HG02981 (cell line): ENCODE measurements around the gene ARHGAP22.

Source experiments
- ATAC-seq: cut with Tn5 transposase; IDR thresholded peaks from one replicate; pipeline ENCODE4 v1.9.1; 2021; ENCODE audit warnings: mild to moderate bottlenecking, moderate library complexity; ENCODE audit not compliant: unreplicated experiment

ARHGAP22 gene

GRCh38 chr10:48455392-48456151 is 149.3 kb downstream of the ARHGAP22 start:
- no peak for ATAC-seq

DNA sequence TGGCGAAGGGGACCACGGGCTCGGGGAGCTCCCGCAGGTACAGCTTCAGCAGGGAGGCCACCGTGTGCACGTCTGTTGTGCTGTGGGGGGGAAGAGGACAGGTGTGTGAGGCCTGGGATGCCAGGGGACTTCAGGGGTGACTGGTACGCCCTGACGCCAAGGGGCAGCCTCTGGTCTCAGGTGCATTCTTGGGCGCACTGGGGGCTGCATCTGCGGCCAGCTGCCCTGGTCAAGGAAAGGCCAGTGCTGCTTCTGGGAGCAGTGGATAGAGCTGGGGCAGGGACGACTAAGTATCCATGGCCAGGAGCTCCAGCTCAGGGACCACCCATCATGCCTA is 149.8 kb downstream of the ARHGAP22 start:
- no peak for ATAC-seq

DNA sequence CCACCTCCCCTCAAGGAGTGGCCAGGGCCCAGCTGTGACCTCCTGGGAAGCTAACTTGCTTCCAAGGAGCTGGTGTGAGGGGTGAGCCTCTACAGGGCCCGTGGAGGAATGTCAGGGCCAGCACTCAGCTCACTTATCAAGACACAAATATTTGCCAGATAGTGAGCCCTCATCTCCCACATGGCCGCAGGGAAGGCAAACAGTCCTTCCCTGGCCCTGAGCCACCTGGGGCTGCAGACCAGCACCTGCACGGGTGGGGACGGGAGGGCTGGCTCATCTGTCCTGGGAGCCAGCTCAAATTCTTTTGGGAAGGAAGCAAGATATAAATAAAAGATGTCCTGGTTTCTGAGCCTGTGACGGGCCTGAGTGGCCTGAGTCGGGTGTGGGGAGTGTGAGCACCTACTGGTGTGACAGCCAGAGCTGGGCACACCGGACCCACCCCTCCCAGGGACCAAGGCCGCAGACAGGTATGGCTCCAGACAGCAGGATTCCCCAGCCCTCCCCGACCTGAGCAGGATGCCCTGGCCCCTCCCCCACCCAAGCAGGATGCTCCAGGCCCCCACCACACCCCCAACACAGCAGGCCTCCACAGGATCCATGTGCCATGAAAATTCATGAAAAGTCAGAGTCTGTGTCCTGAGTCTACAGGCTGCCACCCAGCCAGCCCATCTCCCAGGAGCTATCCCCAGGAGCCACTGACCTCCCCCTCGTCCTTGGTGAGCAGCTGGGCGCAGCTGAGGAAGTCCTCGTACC is 150.4 kb downstream of the ARHGAP22 start:
- no peak for ATAC-seq

DNA sequence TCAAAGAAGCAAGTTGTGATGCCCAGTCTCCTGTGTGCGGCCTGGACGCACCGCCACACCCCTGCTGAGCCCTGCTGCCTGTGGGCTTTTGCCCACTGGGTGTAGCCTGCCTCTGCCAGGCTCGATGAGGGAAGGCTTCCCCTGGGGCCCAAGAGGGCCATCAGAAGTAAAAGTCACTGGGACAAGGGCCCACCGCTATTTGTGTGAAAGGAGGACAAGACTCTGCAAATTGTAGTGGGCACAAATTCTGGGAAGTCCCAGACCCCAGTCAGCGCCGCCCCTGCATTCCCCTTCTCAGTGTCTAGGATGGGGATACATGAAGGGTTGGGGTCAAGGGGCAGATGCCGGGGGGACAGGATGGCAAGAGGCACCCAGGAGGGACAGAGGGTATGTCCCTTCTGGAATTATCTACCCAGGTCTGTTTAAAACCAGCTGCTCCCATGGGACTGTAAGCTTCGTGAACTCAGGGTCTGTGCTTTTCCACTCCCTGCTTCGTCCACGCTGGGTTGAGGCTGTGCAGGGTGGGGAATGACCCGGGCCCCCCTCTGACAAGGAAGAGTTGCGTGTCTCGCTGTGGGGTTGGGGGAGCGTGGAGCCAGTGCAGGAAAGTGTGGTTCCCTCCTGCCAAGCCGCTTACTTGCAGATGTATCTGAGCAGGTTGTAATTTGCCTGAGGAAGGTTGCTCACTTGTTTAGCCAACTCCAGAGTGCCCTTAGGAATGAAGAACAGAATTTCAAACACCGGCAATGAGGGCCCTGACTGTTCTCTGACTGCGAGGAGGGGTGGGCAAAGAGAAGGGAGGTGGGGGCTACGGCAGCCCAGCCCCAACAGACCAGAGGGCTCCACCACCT is 151.2 kb downstream of the ARHGAP22 start:
- no peak for ATAC-seq

GRCh38 chr10:48452879-48453412 is 151.9 kb downstream of the ARHGAP22 start:
- no peak for ATAC-seq

DNA sequence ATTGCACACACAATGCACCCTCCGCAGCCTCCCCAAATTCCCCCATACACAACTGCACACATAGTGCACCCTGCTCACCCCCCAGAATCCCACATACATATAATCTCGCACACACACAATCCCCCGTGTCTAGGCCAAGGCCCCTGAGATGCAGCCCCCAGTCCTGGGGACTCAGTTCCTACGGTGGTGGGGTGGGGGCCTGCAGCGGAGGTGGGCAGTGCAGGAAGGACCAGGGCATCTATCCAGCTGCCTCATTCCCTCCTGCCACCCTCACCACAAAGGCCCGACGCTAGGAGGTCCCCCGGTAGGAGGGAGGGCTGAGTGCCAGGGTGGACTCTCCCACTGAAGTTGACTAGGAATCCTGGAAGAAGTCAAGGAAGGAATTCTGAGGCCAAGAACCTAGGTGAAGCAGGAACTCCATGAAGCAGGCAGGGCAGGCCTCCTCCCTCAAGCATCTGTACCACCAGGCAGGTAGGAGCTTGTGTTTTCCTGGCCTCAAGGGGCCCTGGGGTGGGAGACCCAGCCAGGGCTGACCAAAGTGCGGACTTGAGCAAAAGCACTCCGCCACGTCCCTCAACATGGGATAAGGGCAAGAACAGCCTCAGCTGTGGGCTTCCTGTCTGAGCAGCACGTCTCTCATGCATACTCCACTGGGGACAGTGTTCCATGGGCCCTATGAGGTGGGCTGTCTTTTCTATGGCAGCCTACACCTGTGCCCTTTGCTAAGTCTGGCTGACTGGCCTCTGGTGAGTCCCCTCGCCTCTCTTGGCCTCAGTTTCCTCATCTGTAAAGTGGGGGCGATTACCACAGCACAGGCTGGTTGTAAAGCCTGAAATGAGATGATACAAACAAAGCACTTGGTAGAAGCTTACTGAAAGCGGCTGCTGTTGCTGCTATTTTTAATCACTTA is 152.6 kb downstream of the ARHGAP22 start:
- ATAC-seq: no peak

DNA sequence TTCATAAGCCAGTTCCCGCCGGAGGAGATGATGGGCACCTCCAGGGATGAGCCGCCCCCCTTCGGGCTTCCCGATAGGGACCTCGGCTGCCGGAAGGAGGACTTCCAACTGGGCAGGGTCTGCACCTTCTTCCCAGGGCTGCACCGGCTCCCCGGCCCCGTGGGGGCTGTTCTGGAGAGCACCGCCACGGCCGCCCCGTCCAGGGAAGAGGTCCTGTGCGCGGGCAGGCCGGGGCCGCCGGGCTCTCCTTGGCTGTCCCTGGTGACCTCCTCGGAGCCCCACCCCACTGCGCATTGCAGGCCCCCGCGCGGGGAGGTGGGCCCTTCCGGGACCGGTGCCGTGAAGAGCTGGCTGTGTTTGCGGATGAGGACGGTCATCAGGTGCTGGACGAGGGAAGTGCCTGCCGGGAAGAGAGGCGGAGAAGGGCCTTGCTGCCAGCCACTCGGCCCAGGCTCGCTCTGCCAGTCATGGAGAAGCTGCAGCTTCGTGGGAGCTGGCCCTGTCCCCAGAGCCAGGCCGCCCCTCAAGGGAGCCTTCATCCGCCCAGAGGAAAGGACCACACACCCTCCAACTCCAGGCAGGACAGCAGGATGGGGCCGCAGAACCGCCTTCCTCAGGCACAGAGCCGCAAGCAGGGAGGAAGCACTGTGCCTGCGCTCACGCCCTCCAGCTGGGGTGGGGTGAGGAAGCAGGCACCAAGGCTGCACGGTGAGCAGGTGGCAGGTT is 154.0 kb downstream of the ARHGAP22 start:
- ATAC-seq: no peak

- no peak for ATAC-seq
These were observed 154.6 kb downstream of the ARHGAP22 start for GRCh38 chr10:48450233-48450740.

DNA sequence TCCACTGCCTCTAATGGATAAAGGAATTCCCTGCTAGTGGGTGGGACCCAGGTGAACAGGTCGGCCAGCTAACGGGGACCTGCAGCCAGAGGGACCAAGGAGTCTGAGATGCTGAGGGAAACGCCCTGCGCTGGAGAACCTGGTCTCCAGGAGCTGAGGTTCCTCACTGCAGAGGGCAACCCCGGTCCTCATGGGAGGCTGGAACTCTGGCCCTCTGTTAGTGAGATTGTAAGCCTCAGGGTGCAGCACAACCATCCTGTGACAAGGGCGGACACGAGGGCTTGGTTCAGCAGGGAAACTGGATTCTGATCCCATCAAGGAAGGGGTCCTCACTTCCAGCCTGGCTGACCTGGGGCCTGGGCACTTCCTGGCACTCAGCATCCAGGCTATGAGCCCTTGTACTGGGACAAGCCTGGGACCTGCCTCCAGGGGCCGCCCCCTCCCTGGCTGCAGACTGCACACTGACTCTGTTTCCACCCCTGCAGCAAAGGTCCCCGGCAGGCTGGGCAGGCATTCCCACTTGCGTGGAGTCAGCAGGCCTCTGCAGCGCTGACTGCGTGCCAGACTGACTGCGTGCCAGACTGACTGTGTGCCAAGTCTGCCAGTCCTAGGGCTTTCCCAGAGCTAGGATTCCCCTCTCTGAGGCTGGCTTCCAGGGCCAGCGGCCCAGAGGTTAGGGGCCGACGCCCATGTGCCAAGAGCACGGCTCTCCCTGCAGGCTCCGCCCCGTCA is 155.2 kb downstream of the ARHGAP22 start:
- no peak for ATAC-seq

- no peak for ATAC-seq
These were observed 156.1 kb downstream of the ARHGAP22 start for GRCh38 chr10:48448796-48449195.

DNA sequence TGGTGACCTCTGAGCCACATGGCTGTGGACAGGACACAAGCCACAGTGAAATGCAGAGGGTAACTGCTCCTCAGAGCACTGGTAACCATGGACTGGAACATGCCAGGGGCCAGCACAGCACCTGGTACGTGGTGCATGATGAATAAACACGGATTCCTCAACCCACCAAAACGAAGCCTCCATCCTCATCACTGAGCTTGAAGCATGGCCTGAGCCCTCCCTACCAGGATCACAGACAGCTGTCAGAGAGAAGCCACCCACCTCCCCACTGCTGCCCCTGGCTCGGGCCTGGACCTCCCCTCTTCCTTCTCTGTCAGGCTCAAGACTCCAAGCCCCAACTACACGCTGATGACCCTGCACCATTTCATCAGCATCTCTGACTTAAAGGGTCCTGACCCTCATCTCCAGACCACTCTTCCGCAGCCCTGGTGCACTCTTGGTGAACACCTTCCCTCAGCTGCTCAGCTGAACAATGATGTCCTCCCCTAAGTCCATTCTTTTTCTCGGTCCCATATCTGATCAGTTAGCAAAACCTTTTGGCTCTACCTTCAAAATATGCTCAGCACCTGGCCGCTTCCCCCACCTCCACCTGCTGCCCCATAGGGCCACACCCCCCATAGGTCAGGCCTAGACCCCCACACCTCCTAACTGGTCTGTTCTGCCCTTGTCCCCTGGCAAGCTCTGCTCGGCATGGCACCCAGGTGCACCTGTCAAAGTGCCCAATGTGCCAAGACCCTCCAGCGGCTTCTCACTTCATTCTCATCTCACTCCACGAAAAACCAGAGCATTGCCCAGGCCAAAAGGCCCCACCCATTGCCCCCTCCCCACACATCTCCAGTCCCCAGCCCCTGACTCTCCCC is 157.3 kb downstream of the ARHGAP22 start:
- ATAC-seq: no peak

DNA sequence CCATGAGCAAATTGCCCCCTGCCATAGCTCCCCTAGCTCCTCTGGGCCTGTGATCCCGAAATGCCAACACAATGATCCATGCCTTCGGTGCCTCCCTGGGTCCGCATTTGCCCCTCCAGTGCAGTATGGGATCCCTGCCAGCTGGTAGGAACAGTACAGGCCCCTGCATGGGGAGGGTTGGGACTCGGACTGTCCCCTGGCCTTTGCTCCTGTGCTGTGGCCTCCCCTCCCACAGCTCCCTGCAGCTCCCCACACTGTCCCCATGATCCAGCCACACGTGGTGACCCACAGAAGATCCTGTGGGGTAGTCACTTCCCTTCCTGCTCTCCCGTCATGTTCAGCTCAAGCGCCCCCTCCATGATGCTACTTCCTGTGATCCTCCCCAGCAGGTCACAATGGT is 158.1 kb downstream of the ARHGAP22 start:
- ATAC-seq: no peak

- ATAC-seq: no peak
These were observed 158.9 kb downstream of the ARHGAP22 start for GRCh38 chr10:48445932-48446331.

DNA sequence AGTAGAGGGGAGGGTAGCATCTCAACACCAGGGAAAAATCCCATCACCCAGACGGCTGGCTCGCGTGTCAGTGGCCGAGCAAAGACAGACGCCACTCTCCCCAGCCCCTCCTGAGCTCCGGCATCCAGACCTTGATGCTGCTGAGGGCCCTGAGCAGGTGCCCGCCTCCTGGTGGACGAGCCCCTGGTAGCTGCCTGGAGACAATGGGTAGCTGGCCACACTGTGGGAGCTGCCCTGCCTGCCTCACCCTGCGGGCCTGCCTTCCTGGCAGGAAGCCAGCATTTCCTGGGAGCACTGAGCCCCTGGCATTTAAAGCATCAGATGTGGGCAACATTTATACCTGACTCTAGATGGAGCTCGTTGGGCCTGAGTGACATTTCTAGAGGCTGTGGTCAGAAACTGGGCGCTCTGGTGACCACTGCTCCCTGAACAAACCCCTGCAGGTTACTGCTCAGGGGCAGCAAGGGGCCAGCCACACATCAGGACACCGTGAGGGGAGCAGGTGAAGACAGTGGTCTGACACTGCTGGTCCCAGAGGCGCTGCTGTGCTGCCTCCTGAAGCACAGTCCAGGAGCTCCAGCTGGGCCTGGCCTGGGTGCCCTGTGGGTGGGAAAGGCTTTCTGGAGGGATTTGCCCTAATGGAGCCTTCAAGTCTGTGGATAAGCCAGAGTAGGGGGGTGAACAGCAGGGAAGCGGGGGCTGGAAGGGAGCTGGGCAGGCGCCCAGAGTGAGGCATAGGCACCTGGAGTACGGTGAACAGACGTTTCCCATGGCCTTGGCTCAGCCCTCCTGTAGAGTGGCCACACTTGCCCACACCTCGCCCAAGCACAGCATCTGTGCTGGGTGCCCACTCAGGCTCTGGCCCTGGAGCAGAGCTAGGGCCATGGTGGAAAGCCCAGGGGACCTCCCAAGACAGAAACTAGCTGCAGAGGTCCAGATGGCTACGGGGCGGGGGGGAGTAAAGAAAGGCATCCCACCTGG is 159.7 kb downstream of the ARHGAP22 start:
- no peak for ATAC-seq

- no peak for ATAC-seq
These were observed 160.6 kb downstream of the ARHGAP22 start for GRCh38 chr10:48444266-48444665.

DNA sequence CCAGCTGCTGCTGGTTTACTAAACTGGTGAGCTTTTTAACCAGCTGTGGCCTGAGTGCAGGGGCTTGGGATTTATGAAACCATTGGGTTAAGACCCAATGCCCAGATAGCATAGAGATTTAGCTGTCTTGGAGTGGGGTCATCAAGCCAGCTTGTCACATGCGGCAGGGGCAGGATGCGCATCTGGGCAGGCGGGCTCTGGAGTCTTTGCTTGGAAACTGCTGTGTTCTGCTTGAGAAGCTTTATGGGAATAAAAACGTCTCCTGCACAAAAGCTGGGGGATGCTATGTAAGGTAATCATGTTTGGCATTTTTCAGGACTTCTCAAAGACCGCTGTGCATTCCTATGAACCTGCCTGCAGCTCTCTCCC is 162.1 kb downstream of the ARHGAP22 start:
- ATAC-seq: no peak
